HEK293 (cell line): Measurements from ENCODE around the gene DNAH8.

Source experiments
- CTCF ChIA-PET: fragments of 350-600 bp; formaldehyde crosslinking; extraction: SDS; loops from one replicate; lab custom pipeline; 2021; ENCODE audit warnings: antibody characterized with exemption; lab: Yijun Ruan, JAX
- POLR2A ChIA-PET: fragments of 300-600 bp; formaldehyde crosslinking; extraction: SDS; loops from one replicate; lab custom pipeline; 2020; ENCODE audit warnings: antibody characterized with exemption, inconsistent platforms; lab: Yijun Ruan, JAX
- H3K27ac ChIP-seq: fragments of 200-500 bp; sonication (Bioruptor generic); 2 replicates; pipeline ENCODE4 v1.5.1; 2014; ENCODE audit warnings: low read depth, low read length, control low read depth, inconsistent platforms; ENCODE audit errors: extremely low read depth
- H3K36me3 ChIP-seq, 2 experiments: fragments of 200-500 bp in 1 of 2; sonication (Bioruptor generic) in 1 of 2; 1 replicate in 1 of 2; 2 replicates in 1 of 2; pipeline ENCODE4 v1.5.1; 2014 to 2017; ENCODE audit warnings: inconsistent platforms in 2 of 2, low read length in 2 of 2; ENCODE audit not compliant: control insufficient read depth in 2 of 2, insufficient read depth in 1 of 2
- H3K4me1 ChIP-seq: fragments of 200-500 bp; sonication (Bioruptor generic); 2 replicates; pipeline ENCODE4 v1.5.1; 2014; ENCODE audit warnings: mild to moderate bottlenecking, low read length, inconsistent platforms; ENCODE audit not compliant: control insufficient read depth, insufficient read depth
- H3K4me3 ChIP-seq: 2 replicates; pipeline ENCODE4 v1.5.1; 2011; ENCODE audit warnings: low read depth, mild to moderate bottlenecking, control low read depth, low read length, moderate library complexity
- H3K9me3 ChIP-seq: fragments of 200-500 bp; sonication (Bioruptor generic); 2 replicates; pipeline ENCODE4 v1.5.1; 2014; ENCODE audit warnings: low read depth, low read length, inconsistent platforms; ENCODE audit not compliant: control insufficient read depth, insufficient read depth
- ATF2 ChIP-seq: fragments of 450-650 bp; formaldehyde crosslinking; IDR thresholded peaks from 2 replicates; pipeline ENCODE4 v1.5.1; 2016; ENCODE audit warnings: missing biosample characterization, missing genetic modification characterization, low read depth
- MZF1 ChIP-seq: fragments of 450-650 bp; formaldehyde crosslinking; IDR thresholded peaks from 2 replicates; pipeline ENCODE4 v1.5.1; 2017; ENCODE audit warnings: missing biosample characterization, missing genetic modification characterization, borderline replicate concordance
- OVOL3 ChIP-seq: fragments of 450-650 bp; formaldehyde crosslinking; IDR thresholded peaks from 2 replicates; pipeline ENCODE4 v1.5.1; 2016; ENCODE audit warnings: missing biosample characterization, missing genetic modification characterization
- SALL2 ChIP-seq: fragments of 450-650 bp; formaldehyde crosslinking; IDR thresholded peaks from 2 replicates; pipeline ENCODE4 v1.5.0; 2017; ENCODE audit warnings: missing biosample characterization, mild to moderate bottlenecking, missing genetic modification characterization, borderline replicate concordance
- SP3 ChIP-seq: fragments of 450-650 bp; formaldehyde crosslinking; IDR thresholded peaks from 2 replicates; pipeline ENCODE4 v1.5.1; 2016; ENCODE audit warnings: missing biosample characterization, missing genetic modification characterization
- SP7 ChIP-seq: fragments of 450-650 bp; formaldehyde crosslinking; IDR thresholded peaks from 2 replicates; pipeline ENCODE4 v1.5.1; 2016; ENCODE audit warnings: missing biosample characterization, missing genetic modification characterization
- YY1 ChIP-seq: fragments of 450-650 bp; formaldehyde crosslinking; IDR thresholded peaks from 2 replicates; pipeline ENCODE4 v1.5.1; 2018; ENCODE audit warnings: missing biosample characterization, missing genetic modification characterization
- ZBTB17 ChIP-seq: fragments of 450-650 bp; formaldehyde crosslinking; IDR thresholded peaks from 2 replicates; pipeline ENCODE4 v1.5.1; 2016; ENCODE audit warnings: missing biosample characterization, missing genetic modification characterization
- ZBTB26 ChIP-seq: fragments of 450-650 bp; formaldehyde crosslinking; optimal IDR thresholded peaks from 2 replicates; pipeline ENCODE3; 2016; ENCODE audit warnings: missing biosample characterization, mild to moderate bottlenecking, missing genetic modification characterization
- ZFP69B ChIP-seq: fragments of 450-650 bp; formaldehyde crosslinking; IDR thresholded peaks from 2 replicates; pipeline ENCODE4 v1.5.1; 2016; ENCODE audit warnings: missing biosample characterization, missing genetic modification characterization
- ZNF140 ChIP-seq: fragments of 450-650 bp; formaldehyde crosslinking; IDR thresholded peaks from 2 replicates; pipeline ENCODE4 v1.5.1; 2016; ENCODE audit warnings: missing biosample characterization, missing genetic modification characterization
- ZNF174 ChIP-seq: fragments of 450-650 bp; formaldehyde crosslinking; IDR thresholded peaks from 2 replicates; pipeline ENCODE4 v1.5.0; 2017; ENCODE audit warnings: missing biosample characterization, mild to moderate bottlenecking, missing genetic modification characterization
- ZNF19 ChIP-seq: fragments of 450-650 bp; formaldehyde crosslinking; IDR thresholded peaks from 2 replicates; pipeline ENCODE4; 2016; ENCODE audit warnings: missing biosample characterization, missing genetic modification characterization, low read depth
- ZNF24 ChIP-seq: fragments of 450-650 bp; formaldehyde crosslinking; IDR thresholded peaks from 2 replicates; pipeline ENCODE4 v1.5.1; 2016; ENCODE audit warnings: missing biosample characterization, missing genetic modification characterization
- ZNF248 ChIP-seq: fragments of 450-650 bp; formaldehyde crosslinking; IDR thresholded peaks from 2 replicates; pipeline ENCODE4 v1.5.1; 2017; ENCODE audit warnings: missing biosample characterization, missing genetic modification characterization
- ZNF266 ChIP-seq: fragments of 450-650 bp; formaldehyde crosslinking; IDR thresholded peaks from 2 replicates; pipeline ENCODE4 v1.5.1; 2016; ENCODE audit warnings: missing biosample characterization, missing genetic modification characterization, low read depth
- ZNF324 ChIP-seq: fragments of 450-650 bp; formaldehyde crosslinking; IDR thresholded peaks from 2 replicates; pipeline ENCODE4 v1.5.1; 2016; ENCODE audit warnings: missing biosample characterization, missing genetic modification characterization
- ZNF341 ChIP-seq: fragments of 450-650 bp; formaldehyde crosslinking; IDR thresholded peaks from 2 replicates; pipeline ENCODE4; 2016; ENCODE audit warnings: low read depth, missing biosample characterization, missing genetic modification characterization
- ZNF449 ChIP-seq: fragments of 450-650 bp; formaldehyde crosslinking; IDR thresholded peaks from 2 replicates; pipeline ENCODE4 v1.5.1; 2017; ENCODE audit warnings: missing biosample characterization, mild to moderate bottlenecking, missing genetic modification characterization, moderate library complexity
- ZNF544 ChIP-seq: fragments of 450-650 bp; formaldehyde crosslinking; IDR thresholded peaks from 2 replicates; pipeline ENCODE4 v1.5.0; 2017; ENCODE audit warnings: missing biosample characterization, missing genetic modification characterization
- ZNF549 ChIP-seq: fragments of 450-650 bp; IDR thresholded peaks from 2 replicates; pipeline ENCODE4 v1.5.1; 2018; ENCODE audit warnings: missing biosample characterization, missing genetic modification characterization, mild to moderate bottlenecking, inconsistent platforms, moderate library complexity
- ZNF600 ChIP-seq: fragments of 450-650 bp; formaldehyde crosslinking; IDR thresholded peaks from 2 replicates; pipeline ENCODE4 v1.5.1; 2016; ENCODE audit warnings: missing biosample characterization, missing genetic modification characterization
- ZNF610 ChIP-seq: fragments of 450-650 bp; formaldehyde crosslinking; IDR thresholded peaks from 2 replicates; pipeline ENCODE4 v1.5.1; 2016; ENCODE audit warnings: missing biosample characterization, missing genetic modification characterization, borderline replicate concordance
- ZNF623 ChIP-seq: fragments of 450-650 bp; formaldehyde crosslinking; IDR thresholded peaks from 2 replicates; pipeline ENCODE4 v1.5.1; 2016; ENCODE audit warnings: missing biosample characterization, missing genetic modification characterization
- ZNF658 ChIP-seq: fragments of 450-650 bp; formaldehyde crosslinking; IDR thresholded peaks from 2 replicates; pipeline ENCODE4; 2016; ENCODE audit warnings: missing biosample characterization, missing genetic modification characterization
- ZNF776 ChIP-seq: fragments of 450-650 bp; formaldehyde crosslinking; IDR thresholded peaks from 2 replicates; pipeline ENCODE4 v1.5.0; 2017; ENCODE audit warnings: missing biosample characterization, missing genetic modification characterization, borderline replicate concordance
- ZNF791 ChIP-seq: fragments of 450-650 bp; formaldehyde crosslinking; IDR thresholded peaks from 2 replicates; pipeline ENCODE4 v1.5.1; 2016; ENCODE audit warnings: missing biosample characterization, missing genetic modification characterization
- ZNF837 ChIP-seq: fragments of 450-650 bp; formaldehyde crosslinking; IDR thresholded peaks from 2 replicates; pipeline ENCODE4 v1.5.1; 2016; ENCODE audit warnings: missing biosample characterization, missing genetic modification characterization
- ZNF843 ChIP-seq: fragments of 450-650 bp; formaldehyde crosslinking; IDR thresholded peaks from 2 replicates; pipeline ENCODE4 v1.5.1; 2016; ENCODE audit warnings: missing biosample characterization, missing genetic modification characterization
- TF ChIP-seq, protein P1 (sequence below): fragments of 450-650 bp; formaldehyde crosslinking; IDR thresholded peaks from 2 replicates; pipeline ENCODE4 v1.5.1; 2016; ENCODE audit warnings: missing biosample characterization, missing genetic modification characterization, borderline replicate concordance
- TF ChIP-seq, protein P2 (sequence below): fragments of 450-650 bp; formaldehyde crosslinking; IDR thresholded peaks from 2 replicates; pipeline ENCODE4 v1.5.1; 2016; ENCODE audit warnings: missing biosample characterization, missing genetic modification characterization

DNAH8 gene

GRCh38 chr6:38702558-38703397 lies 12.3 kb upstream of the DNAH8 start, which contains the start of gene GLO1:
Gene GLO1, minus strand, starts transcription at chr6:38703145. Its CDS starts 91 bp downstream, at chr6:38703054.
- peak within 1 kb of the TSS; percentile 93 for H3K27ac ChIP-seq
- CTCF ChIA-PET: interaction anchor here (0.6 to 0.7 kb wide), 2 partner anchors 17 to 50 kb away, joined by 3 to 5 read pairs; no protein-coding TSS in a partner anchor
- no peaks in the 10 kb centered on the region for H3K4me1 ChIP-seq
- H3K4me3 ChIP-seq: peak within 1 kb of the TSS; percentile 68
- peaks cover 4 to 27% of the 10 kb centered on the region in 2 experiments; a peak in 2 of 3 replicates for H3K36me3 ChIP-seq
- no peaks in the 10 kb centered on the region for H3K9me3 ChIP-seq
- POLR2A ChIA-PET: interaction anchor here (0.6 to 1.7 kb wide), 19 partner anchors 10 to 557 kb away, joined by 3 to 15 read pairs (median 3); no protein-coding TSS in a partner anchor
- no peak for TF ChIP-seq ZNF623 (tag by site-specific recombination)
- TF ChIP-seq ZBTB17 (tag by site-specific recombination): no peak
- no peak for TF ChIP-seq ZNF776 (tag by site-specific recombination)
- no peak for TF ChIP-seq ZNF549 (tag by site-specific recombination)
- no peak; the same call in 1 of the 2 replicates for TF ChIP-seq ZNF341
- no peak for TF ChIP-seq ZNF544 (tag by site-specific recombination)
- peak; percentile 65 for TF ChIP-seq ZNF843 (tag by site-specific recombination)
- no peak for TF ChIP-seq MZF1 (tag by site-specific recombination)
- no peak for TF ChIP-seq ZNF791 (tag by site-specific recombination)
- TF ChIP-seq ZNF600 (tag by site-specific recombination): no peak; the same call in 1 of the 2 replicates
- TF ChIP-seq YY1 (tag by site-specific recombination): peak; percentile 93
- TF ChIP-seq ATF2 (tag by site-specific recombination): no peak; the same call in 1 of the 2 replicates
- TF ChIP-seq, protein P1, sequence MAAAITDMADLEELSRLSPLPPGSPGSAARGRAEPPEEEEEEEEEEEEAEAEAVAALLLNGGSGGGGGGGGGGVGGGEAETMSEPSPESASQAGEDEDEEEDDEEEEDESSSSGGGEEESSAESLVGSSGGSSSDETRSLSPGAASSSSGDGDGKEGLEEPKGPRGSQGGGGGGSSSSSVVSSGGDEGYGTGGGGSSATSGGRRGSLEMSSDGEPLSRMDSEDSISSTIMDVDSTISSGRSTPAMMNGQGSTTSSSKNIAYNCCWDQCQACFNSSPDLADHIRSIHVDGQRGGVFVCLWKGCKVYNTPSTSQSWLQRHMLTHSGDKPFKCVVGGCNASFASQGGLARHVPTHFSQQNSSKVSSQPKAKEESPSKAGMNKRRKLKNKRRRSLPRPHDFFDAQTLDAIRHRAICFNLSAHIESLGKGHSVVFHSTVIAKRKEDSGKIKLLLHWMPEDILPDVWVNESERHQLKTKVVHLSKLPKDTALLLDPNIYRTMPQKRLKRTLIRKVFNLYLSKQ (tag by site-specific recombination): no peak
- no peak for TF ChIP-seq OVOL3 (tag by site-specific recombination)
- TF ChIP-seq SP3 (tag by site-specific recombination): peak; percentile 74
- TF ChIP-seq, protein P2, sequence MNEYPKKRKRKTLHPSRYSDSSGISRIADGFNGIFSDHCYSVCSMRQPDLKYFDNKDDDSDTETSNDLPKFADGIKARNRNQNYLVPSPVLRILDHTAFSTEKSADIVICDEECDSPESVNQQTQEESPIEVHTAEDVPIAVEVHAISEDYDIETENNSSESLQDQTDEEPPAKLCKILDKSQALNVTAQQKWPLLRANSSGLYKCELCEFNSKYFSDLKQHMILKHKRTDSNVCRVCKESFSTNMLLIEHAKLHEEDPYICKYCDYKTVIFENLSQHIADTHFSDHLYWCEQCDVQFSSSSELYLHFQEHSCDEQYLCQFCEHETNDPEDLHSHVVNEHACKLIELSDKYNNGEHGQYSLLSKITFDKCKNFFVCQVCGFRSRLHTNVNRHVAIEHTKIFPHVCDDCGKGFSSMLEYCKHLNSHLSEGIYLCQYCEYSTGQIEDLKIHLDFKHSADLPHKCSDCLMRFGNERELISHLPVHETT (tag by site-specific recombination): no peak
- no peak; the same call in 1 of the 2 replicates for TF ChIP-seq ZNF324
- no peak for TF ChIP-seq ZNF140 (tag by site-specific recombination)
- no peak for TF ChIP-seq ZNF837
- no peak for TF ChIP-seq SALL2 (tag by site-specific recombination)
- TF ChIP-seq ZFP69B (tag by site-specific recombination): peak; percentile 100
- TF ChIP-seq ZBTB26: peak; percentile 35
- TF ChIP-seq SP7 (tag by site-specific recombination): peak; percentile 67
- peak; percentile 89; the same call in 1 of the 2 replicates for TF ChIP-seq ZNF449
- no peak for TF ChIP-seq ZNF266 (tag by site-specific recombination)
- no peak for TF ChIP-seq ZNF610
- no peak for TF ChIP-seq ZNF248 (tag by site-specific recombination)
- TF ChIP-seq ZNF174 (tag by site-specific recombination): no peak
- TF ChIP-seq ZNF24 (tag by site-specific recombination): no peak
- no peak for TF ChIP-seq ZNF658 (tag by site-specific recombination)
- TF ChIP-seq ZNF19 (tag by site-specific recombination): no peak
